ENCODE measurements around the gene RFNG. TPM values are rescaled to one million over a fixed set of nuclear protein-coding genes. Genes with fewer than 3 reads are reported as not detected.
"Not testable (repeated sequence)": the region's sequence is repeated elsewhere in the genome, so short reads cannot be mapped to it uniquely, and the experiment has no call there.

The RFNG gene
- total and polyA plus RNA-seq, 3 donors from 2014 or later = 50.5 to 102 (median 73.3) TPM

DNA sequence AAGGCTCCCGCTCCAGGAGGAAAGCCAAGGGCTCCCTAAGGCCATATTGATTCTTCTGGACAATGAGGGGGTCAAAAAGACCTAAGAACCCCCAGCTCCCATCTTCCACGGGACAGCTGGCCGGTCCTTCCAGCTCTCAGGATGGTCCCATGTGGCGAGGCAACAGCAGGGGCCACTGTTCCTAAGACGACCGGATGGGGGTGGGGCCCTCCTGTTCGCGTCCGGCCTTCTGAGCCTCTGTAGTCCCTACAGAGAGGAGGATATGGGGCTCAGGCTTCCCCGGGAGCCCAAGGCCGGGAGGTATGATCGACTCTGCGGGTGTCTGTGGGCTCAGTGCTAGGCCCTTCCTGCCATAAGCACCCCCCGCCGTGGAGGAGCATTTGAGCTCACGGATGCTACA, 8.1 kb downstream of the RFNG start:
- WGBS, 2 donors = 67 to 88% methylated on average over 9 to 16 of the region's 16 CpGs
- H3K27ac ChIP-seq = no peak overlapping the region
- intact Hi-C loops (cut with DNase I; ENCODE audit: low total_unique reads) = no loop called here
- no peak for DNase-seq
- no peak overlapping the region for H3K4me3 ChIP-seq
- no peak for TF ChIP-seq POLR2A (IDR thresholded peaks at IDR 0.05)
- TF ChIP-seq, protein P1, sequence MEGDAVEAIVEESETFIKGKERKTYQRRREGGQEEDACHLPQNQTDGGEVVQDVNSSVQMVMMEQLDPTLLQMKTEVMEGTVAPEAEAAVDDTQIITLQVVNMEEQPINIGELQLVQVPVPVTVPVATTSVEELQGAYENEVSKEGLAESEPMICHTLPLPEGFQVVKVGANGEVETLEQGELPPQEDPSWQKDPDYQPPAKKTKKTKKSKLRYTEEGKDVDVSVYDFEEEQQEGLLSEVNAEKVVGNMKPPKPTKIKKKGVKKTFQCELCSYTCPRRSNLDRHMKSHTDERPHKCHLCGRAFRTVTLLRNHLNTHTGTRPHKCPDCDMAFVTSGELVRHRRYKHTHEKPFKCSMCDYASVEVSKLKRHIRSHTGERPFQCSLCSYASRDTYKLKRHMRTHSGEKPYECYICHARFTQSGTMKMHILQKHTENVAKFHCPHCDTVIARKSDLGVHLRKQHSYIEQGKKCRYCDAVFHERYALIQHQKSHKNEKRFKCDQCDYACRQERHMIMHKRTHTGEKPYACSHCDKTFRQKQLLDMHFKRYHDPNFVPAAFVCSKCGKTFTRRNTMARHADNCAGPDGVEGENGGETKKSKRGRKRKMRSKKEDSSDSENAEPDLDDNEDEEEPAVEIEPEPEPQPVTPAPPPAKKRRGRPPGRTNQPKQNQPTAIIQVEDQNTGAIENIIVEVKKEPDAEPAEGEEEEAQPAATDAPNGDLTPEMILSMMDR (IDR thresholded peaks at IDR 0.05) = no peak
- H3K4me1 ChIP-seq = peaks cover 11% of the 10 kb centered on the region
- no peaks in the 10 kb centered on the region for H3K9me3 ChIP-seq
- H3K36me3 ChIP-seq (ENCODE audit: low read depth, missing control alignments) = no peaks in the 10 kb centered on the region
- no peaks in the 10 kb centered on the region for H3K27me3 ChIP-seq

DNA sequence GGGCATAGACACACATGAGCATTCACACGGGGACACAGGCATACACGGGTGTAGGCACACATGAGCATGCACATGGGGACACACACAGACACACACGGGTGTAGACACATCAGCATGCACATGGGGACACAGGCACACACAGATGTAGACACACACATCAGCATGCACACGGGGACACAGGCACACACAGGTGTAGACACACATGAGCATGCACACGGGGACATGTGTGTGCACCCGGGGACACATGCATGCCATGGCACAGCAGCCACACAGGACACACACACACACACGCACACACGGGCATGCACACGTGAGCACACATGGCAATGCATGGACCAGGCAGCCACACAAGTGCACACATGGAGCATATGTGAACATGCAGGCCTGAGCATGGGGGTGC, 9.0 kb downstream of the RFNG start:
- Histone ChIP-seq H3K4me1 (peaks cover 19% of the 10 kb centered on the region), H3K27me3 (no peaks in the 10 kb centered on the region), H3K36me3 (ENCODE audit: low read depth, missing control alignments) (no peaks in the 10 kb centered on the region), H3K4me3 (no peak overlapping the region), H3K27ac (no peak overlapping the region), H3K9me3 (no peaks in the 10 kb centered on the region)
- TF ChIP-seq, protein P1 (IDR thresholded peaks at IDR 0.05) = no peak
- no peak for TF ChIP-seq POLR2A (IDR thresholded peaks at IDR 0.05)
- intact Hi-C loops (cut with DNase I; ENCODE audit: low total_unique reads) = no loop called here
- WGBS, 2 donors = 80 to 88% methylated on average over 6 to 9 of the region's 9 CpGs
- DNase-seq = no peak

DNA sequence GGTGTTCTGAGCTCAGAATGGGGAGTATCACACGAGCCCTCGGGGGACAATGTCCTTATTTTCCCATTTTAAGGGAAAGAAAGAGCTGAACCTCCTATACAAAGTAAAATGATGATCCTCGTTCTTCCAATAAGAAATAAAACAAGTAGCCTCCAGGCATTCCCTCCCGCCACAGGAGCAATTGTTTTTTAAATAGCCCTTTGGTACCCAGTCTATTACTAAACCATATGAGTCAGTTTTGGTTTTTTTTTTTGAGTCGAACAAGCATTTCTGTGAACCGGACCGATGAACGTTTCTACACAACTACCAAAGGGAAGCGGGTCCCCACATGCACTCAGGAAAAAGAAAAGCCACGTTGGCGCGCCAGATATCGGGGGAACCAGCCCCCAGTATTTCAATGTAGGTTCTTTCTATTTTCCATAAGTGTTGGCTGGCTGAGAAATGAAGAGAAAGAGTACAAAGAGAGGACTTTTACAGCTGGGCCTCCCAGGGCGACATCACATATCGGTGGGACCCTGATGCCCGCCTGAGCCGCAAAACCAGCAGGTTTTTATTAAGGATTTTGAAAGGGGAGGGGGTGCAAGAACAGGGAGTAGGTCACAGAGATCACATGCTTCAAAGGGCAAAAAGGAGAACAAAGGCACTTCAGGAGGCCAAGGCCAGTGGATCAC, 10.3 kb downstream of the RFNG start:
- intact Hi-C loops (cut with DNase I; ENCODE audit: low total_unique reads) = no loop called here
- no peaks in the 10 kb centered on the region for H3K36me3 ChIP-seq (ENCODE audit: low read depth, missing control alignments)
- H3K27ac ChIP-seq = no peak overlapping the region
- 89 to 93% methylated on average over 17 of the region's 17 CpGs for WGBS, 2 donors
- no peak overlapping the region for H3K4me3 ChIP-seq
- no peak for DNase-seq
- H3K4me1 ChIP-seq = peaks cover 26% of the 10 kb centered on the region
- no peaks in the 10 kb centered on the region for H3K9me3 ChIP-seq
- no peak for TF ChIP-seq POLR2A (IDR thresholded peaks at IDR 0.05)
- TF ChIP-seq, protein P1 (IDR thresholded peaks at IDR 0.05) = no peak
- no peaks in the 10 kb centered on the region for H3K27me3 ChIP-seq

GRCh38 chr17:82039695-82040299, 11.8 kb downstream of the RFNG start:
- intact Hi-C loops (cut with DNase I; ENCODE audit: low total_unique reads) = loop anchor here (10.0 kb wide), 1 partner anchor 115 kb away; no protein-coding TSS in a partner anchor
- no peaks in the 10 kb centered on the region for H3K36me3 ChIP-seq (ENCODE audit: low read depth, missing control alignments)
- TF ChIP-seq, protein P1 (IDR thresholded peaks at IDR 0.05) = no peak
- no peak for TF ChIP-seq POLR2A (IDR thresholded peaks at IDR 0.05)
- no peak overlapping the region for H3K4me3 ChIP-seq
- WGBS, 2 donors = 85 to 93% methylated on average over 7 to 8 of the region's 8 CpGs
- H3K27me3 ChIP-seq = no peaks in the 10 kb centered on the region
- H3K4me1 ChIP-seq = peaks cover 27% of the 10 kb centered on the region
- no peak overlapping the region for H3K27ac ChIP-seq
- no peaks in the 10 kb centered on the region for H3K9me3 ChIP-seq
- DNase-seq = no peak

DNA sequence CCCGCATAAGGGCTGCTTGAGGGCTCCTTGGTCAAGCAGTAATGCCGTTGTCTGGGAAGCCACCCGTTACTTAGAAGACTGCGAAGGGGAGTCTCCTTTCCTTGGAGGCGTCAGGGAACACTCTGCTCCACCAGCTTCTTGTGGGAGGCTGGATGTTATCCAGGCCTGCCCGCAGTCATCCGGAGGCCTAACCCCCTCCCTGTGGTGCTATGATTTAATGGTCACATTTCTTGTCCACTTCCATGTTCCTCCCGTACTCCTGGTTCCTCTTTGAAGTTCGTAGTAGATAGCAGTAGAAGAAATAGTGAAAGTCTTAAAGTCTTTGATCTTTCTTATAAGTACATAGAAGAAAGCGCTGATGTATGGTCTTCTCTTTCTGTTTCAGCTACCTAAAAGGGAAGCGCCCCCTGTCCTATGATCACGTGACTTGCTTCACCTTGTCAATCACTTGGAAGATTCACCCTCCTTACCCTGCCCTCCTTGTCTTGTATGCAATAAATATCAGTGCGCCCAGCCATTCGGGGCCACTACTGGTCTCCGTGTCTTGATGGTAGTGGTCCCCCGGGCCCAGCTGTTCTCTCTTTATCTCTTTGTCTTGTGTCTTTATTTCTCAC, 12.7 kb downstream of the RFNG start:
- not testable (repeated sequence) for H3K4me3 ChIP-seq; H3K27me3 ChIP-seq; H3K9me3 ChIP-seq; H3K36me3 ChIP-seq (ENCODE audit: low read depth, missing control alignments)
- WGBS, 2 donors = 38 to 54% methylated on average over 16 of the region's 16 CpGs
- Histone ChIP-seq H3K27ac (peak overlapping the region in 1 of 2 donors; percentile 47), H3K4me1 (peaks cover 27% of the 10 kb centered on the region)
- intact Hi-C loops (cut with DNase I; ENCODE audit: low total_unique reads) = loop anchor here (10.0 kb wide), 1 partner anchor 116 kb away; no protein-coding TSS in a partner anchor
- peak; percentile 76 for DNase-seq

Data from testis (tissue), 3 donors.